SK-N-MC (cell line): ENCODE measurements around the gene GLRX3.

ENCODE experiments used
- EZH2 ChIP-seq: fragments of 200-600 bp; sonication (generic); IDR thresholded peaks from one replicate; pipeline ENCODE4 v1.6.1; 2017; ENCODE audit warnings: antibody characterized with exemption
- FOXP2 ChIP-seq: optimal IDR thresholded peaks from 2 replicates; pipeline ENCODE3; 2011; ENCODE audit warnings: mild to moderate bottlenecking, moderate library complexity; ENCODE audit not compliant: insufficient read depth; ENCODE audit errors: extremely low read length, control extremely low read depth
- POLR2AphosphoS5 ChIP-seq: IDR thresholded peaks from 2 replicates; pipeline ENCODE4 v1.6.1; 2012; ENCODE audit warnings: mild to moderate bottlenecking, low read depth, low read length, borderline replicate concordance

DNA sequence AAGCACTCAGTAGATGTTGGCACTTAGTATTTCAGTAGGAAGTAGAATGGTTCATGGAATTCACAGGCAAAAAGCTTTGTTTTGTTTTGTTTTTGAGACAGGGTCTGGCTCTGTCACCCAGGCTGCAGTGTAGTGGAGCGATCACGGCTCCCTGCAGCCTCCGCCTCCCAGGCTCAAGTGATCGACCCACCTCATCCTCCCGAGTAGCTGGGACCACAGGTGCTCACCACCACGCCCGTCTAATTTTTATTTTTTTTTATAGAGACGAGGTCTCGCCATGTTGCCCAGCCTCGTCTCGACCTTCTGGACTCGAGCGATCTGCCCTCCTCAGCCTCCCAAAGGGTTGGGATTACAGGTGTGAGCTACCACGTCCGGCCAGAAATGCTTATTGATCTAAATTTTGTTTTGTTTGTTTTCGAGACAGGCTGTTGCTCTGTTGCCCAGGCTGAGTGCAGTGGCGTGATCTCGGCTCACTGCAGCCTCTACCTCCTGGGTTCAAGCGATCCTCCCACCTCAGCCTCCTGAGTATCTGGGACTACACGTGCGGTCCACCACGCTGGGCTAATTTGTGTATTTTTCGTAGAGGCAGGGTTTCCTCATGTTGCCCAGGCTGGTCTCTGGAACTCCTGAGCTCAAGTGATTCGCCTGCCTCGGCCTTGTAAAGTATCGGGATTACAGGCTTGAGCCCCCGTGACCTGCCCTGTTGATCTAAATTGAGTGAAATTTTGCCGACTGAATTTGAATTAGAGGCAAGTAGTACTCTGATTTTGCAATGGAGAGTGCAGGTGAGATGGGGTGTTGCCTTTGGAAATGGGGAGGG, 1.7 kb downstream of the GLRX3 start:
- TF ChIP-seq EZH2 (no peak), POLR2AphosphoS5 (no peak), FOXP2 (no peak)
